GM21526 (cell line): Measurements from ENCODE around the gene MACROD2.

Experiments used
- ATAC-seq: cut with Tn5 transposase; IDR thresholded peaks from one replicate; pipeline ENCODE4 v1.9.1; 2021; ENCODE audit warnings: moderate library complexity; ENCODE audit not compliant: unreplicated experiment, low FRiP score

MACROD2 gene

GRCh38 chr20:15860850-15861249 is 1865.5 kb downstream of the MACROD2 start:
- ATAC-seq: no peak

GRCh38 chr20:15862178-15862577 is 1866.9 kb downstream of the MACROD2 start:
- no peak for ATAC-seq

GRCh38 chr20:15863735-15864134 is 1868.4 kb downstream of the MACROD2 start:
- no peak for ATAC-seq

- no peak for ATAC-seq
Measured at GRCh38 chr20:15865553-15865952, 1870.2 kb downstream of the MACROD2 start.

- no peak for ATAC-seq
Measured at GRCh38 chr20:15866916-15867730, 1871.8 kb downstream of the MACROD2 start.

GRCh38 chr20:15867899-15868298 is 1872.6 kb downstream of the MACROD2 start:
- ATAC-seq: no peak

- ATAC-seq: no peak
Measured at GRCh38 chr20:15875446-15875845, 1880.1 kb downstream of the MACROD2 start.

- no peak for ATAC-seq
Measured at GRCh38 chr20:15882553-15882952, 1887.2 kb downstream of the MACROD2 start.

- ATAC-seq: no peak
Measured at GRCh38 chr20:15886250-15886649, 1890.9 kb downstream of the MACROD2 start.

- no peak for ATAC-seq
Measured at GRCh38 chr20:15887387-15887786, 1892.1 kb downstream of the MACROD2 start.

GRCh38 chr20:15889061-15889460 is 1893.7 kb downstream of the MACROD2 start:
- no peak for ATAC-seq

GRCh38 chr20:15889514-15890256 is 1894.4 kb downstream of the MACROD2 start:
- no peak for ATAC-seq

- no peak for ATAC-seq
Measured at GRCh38 chr20:15890407-15890982, 1895.2 kb downstream of the MACROD2 start.

GRCh38 chr20:15895126-15895525 is 1899.8 kb downstream of the MACROD2 start:
- no peak for ATAC-seq

GRCh38 chr20:15895560-15896084 is 1900.3 kb downstream of the MACROD2 start:
- ATAC-seq: peak; percentile 74

- no peak for ATAC-seq
Measured at GRCh38 chr20:15899967-15900366, 1904.7 kb downstream of the MACROD2 start.

GRCh38 chr20:15900443-15900842 is 1905.1 kb downstream of the MACROD2 start:
- no peak for ATAC-seq

GRCh38 chr20:15902493-15902892 is 1907.2 kb downstream of the MACROD2 start:
- ATAC-seq: no peak

- ATAC-seq: no peak
Measured at GRCh38 chr20:15905661-15906060, 1910.3 kb downstream of the MACROD2 start.

- ATAC-seq: no peak
Measured at GRCh38 chr20:15909995-15910394, 1914.7 kb downstream of the MACROD2 start.

GRCh38 chr20:15911581-15911980 is 1916.3 kb downstream of the MACROD2 start:
- ATAC-seq: no peak
